ENCODE data around the gene KATNAL1.

The KATNAL1 gene

GRCh38 chr13:30323524-30323923, 16.2 kb upstream of the KATNAL1 start:
- Histone ChIP-seq H3K4me1 (ENCODE audit: control insufficient read depth, insufficient read depth, low read length) (no peaks in the 10 kb centered on the region), H3K36me3 (ENCODE audit: control insufficient read depth, insufficient read depth, low read length) (no peaks in the 10 kb centered on the region), H3K27me3 (ENCODE audit: control insufficient read depth, insufficient read depth, low read length) (no peaks in the 10 kb centered on the region), H3K9ac (ENCODE audit: low read length) (no peak overlapping the region), H3K4me3 (ENCODE audit: low read length) (no peak overlapping the region), H3K27ac (ENCODE audit: low read depth, low read length) (no peak overlapping the region)

GRCh38 chr13:30322428-30322827, 15.1 kb upstream of the KATNAL1 start:
- no peaks in the 10 kb centered on the region for H3K27me3 ChIP-seq (ENCODE audit: control insufficient read depth, insufficient read depth, low read length)
- no peak overlapping the region for H3K9ac ChIP-seq (ENCODE audit: low read length)
- H3K36me3 ChIP-seq (ENCODE audit: control insufficient read depth, insufficient read depth, low read length), result no peaks in the 10 kb centered on the region
- H3K4me3 ChIP-seq (ENCODE audit: low read length), result no peak overlapping the region
- H3K4me1 ChIP-seq (ENCODE audit: control insufficient read depth, insufficient read depth, low read length), result no peaks in the 10 kb centered on the region
- H3K27ac ChIP-seq (ENCODE audit: low read depth, low read length), result no peak overlapping the region

- Histone ChIP-seq H3K27ac (ENCODE audit: low read depth, low read length) (no peak overlapping the region), H3K4me3 (ENCODE audit: low read length) (no peak overlapping the region), H3K27me3 (ENCODE audit: control insufficient read depth, insufficient read depth, low read length) (no peaks in the 10 kb centered on the region), H3K4me1 (ENCODE audit: control insufficient read depth, insufficient read depth, low read length) (no peaks in the 10 kb centered on the region), H3K9ac (ENCODE audit: low read length) (no peak overlapping the region), H3K36me3 (ENCODE audit: control insufficient read depth, insufficient read depth, low read length) (no peaks in the 10 kb centered on the region)
These were observed 13.9 kb upstream of the KATNAL1 start for GRCh38 chr13:30321256-30321655.

GRCh38 chr13:30319655-30320054, 12.3 kb upstream of the KATNAL1 start:
- Histone ChIP-seq H3K4me1 (ENCODE audit: control insufficient read depth, insufficient read depth, low read length) (no peaks in the 10 kb centered on the region), H3K9ac (ENCODE audit: low read length) (no peak overlapping the region), H3K4me3 (ENCODE audit: low read length) (no peak overlapping the region), H3K27me3 (ENCODE audit: control insufficient read depth, insufficient read depth, low read length) (no peaks in the 10 kb centered on the region), H3K27ac (ENCODE audit: low read depth, low read length) (no peak overlapping the region), H3K36me3 (ENCODE audit: control insufficient read depth, insufficient read depth, low read length) (no peaks in the 10 kb centered on the region)

- Histone ChIP-seq H3K27me3 (ENCODE audit: control insufficient read depth, insufficient read depth, low read length) (no peaks in the 10 kb centered on the region), H3K4me1 (ENCODE audit: control insufficient read depth, insufficient read depth, low read length) (no peaks in the 10 kb centered on the region), H3K36me3 (ENCODE audit: control insufficient read depth, insufficient read depth, low read length) (no peaks in the 10 kb centered on the region), H3K9ac (ENCODE audit: low read length) (no peak overlapping the region), H3K27ac (ENCODE audit: low read depth, low read length) (peak overlapping the region; percentile 11), H3K4me3 (ENCODE audit: low read length) (no peak overlapping the region)
These were observed 11.8 kb upstream of the KATNAL1 start for GRCh38 chr13:30319130-30319529.

GRCh38 chr13:30318026-30318425, 10.7 kb upstream of the KATNAL1 start:
- H3K27ac ChIP-seq (ENCODE audit: low read depth, low read length), result no peak overlapping the region
- H3K4me1 ChIP-seq (ENCODE audit: control insufficient read depth, insufficient read depth, low read length), result peaks cover 8% of the 10 kb centered on the region
- no peaks in the 10 kb centered on the region for H3K27me3 ChIP-seq (ENCODE audit: control insufficient read depth, insufficient read depth, low read length)
- no peak overlapping the region for H3K4me3 ChIP-seq (ENCODE audit: low read length)
- no peak overlapping the region for H3K9ac ChIP-seq (ENCODE audit: low read length)
- no peaks in the 10 kb centered on the region for H3K36me3 ChIP-seq (ENCODE audit: control insufficient read depth, insufficient read depth, low read length)

GRCh38 chr13:30314562-30314961, 7.2 kb upstream of the KATNAL1 start:
- H3K27me3 ChIP-seq (ENCODE audit: control insufficient read depth, insufficient read depth, low read length), result no peaks in the 10 kb centered on the region
- H3K36me3 ChIP-seq (ENCODE audit: control insufficient read depth, insufficient read depth, low read length), result no peaks in the 10 kb centered on the region
- H3K4me3 ChIP-seq (ENCODE audit: low read length), result no peak overlapping the region
- no peak overlapping the region for H3K27ac ChIP-seq (ENCODE audit: low read depth, low read length)
- peaks cover 16% of the 10 kb centered on the region for H3K4me1 ChIP-seq (ENCODE audit: control insufficient read depth, insufficient read depth, low read length)
- H3K9ac ChIP-seq (ENCODE audit: low read length), result no peak overlapping the region

- Histone ChIP-seq H3K4me1 (ENCODE audit: control insufficient read depth, insufficient read depth, low read length) (peaks cover 16% of the 10 kb centered on the region), H3K27me3 (ENCODE audit: control insufficient read depth, insufficient read depth, low read length) (no peaks in the 10 kb centered on the region), H3K27ac (ENCODE audit: low read depth, low read length) (no peak overlapping the region), H3K36me3 (ENCODE audit: control insufficient read depth, insufficient read depth, low read length) (no peaks in the 10 kb centered on the region), H3K9ac (ENCODE audit: low read length) (no peak overlapping the region), H3K4me3 (ENCODE audit: low read length) (no peak overlapping the region)
These were observed 6.7 kb upstream of the KATNAL1 start for GRCh38 chr13:30314069-30314468.

GRCh38 chr13:30313311-30313710, 6.0 kb upstream of the KATNAL1 start:
- no peak overlapping the region for H3K4me3 ChIP-seq (ENCODE audit: low read length)
- peaks cover 16% of the 10 kb centered on the region for H3K4me1 ChIP-seq (ENCODE audit: control insufficient read depth, insufficient read depth, low read length)
- no peaks in the 10 kb centered on the region for H3K27me3 ChIP-seq (ENCODE audit: control insufficient read depth, insufficient read depth, low read length)
- peak overlapping the region; percentile 0 for H3K27ac ChIP-seq (ENCODE audit: low read depth, low read length)
- H3K9ac ChIP-seq (ENCODE audit: low read length), result no peak overlapping the region
- H3K36me3 ChIP-seq (ENCODE audit: control insufficient read depth, insufficient read depth, low read length), result no peaks in the 10 kb centered on the region

- Histone ChIP-seq H3K27ac (ENCODE audit: low read depth, low read length) (peak overlapping the region; percentile 0), H3K4me3 (ENCODE audit: low read length) (no peak overlapping the region), H3K27me3 (ENCODE audit: control insufficient read depth, insufficient read depth, low read length) (no peaks in the 10 kb centered on the region), H3K4me1 (ENCODE audit: control insufficient read depth, insufficient read depth, low read length) (peaks cover 17% of the 10 kb centered on the region), H3K36me3 (ENCODE audit: control insufficient read depth, insufficient read depth, low read length) (no peaks in the 10 kb centered on the region), H3K9ac (ENCODE audit: low read length) (no peak overlapping the region)
These were observed 5.6 kb upstream of the KATNAL1 start for GRCh38 chr13:30312904-30313303.

- no peak overlapping the region for H3K9ac ChIP-seq (ENCODE audit: low read length)
- peaks cover 26% of the 10 kb centered on the region for H3K4me1 ChIP-seq (ENCODE audit: control insufficient read depth, insufficient read depth, low read length)
- no peak overlapping the region for H3K4me3 ChIP-seq (ENCODE audit: low read length)
- H3K27me3 ChIP-seq (ENCODE audit: control insufficient read depth, insufficient read depth, low read length), result no peaks in the 10 kb centered on the region
- H3K36me3 ChIP-seq (ENCODE audit: control insufficient read depth, insufficient read depth, low read length), result no peaks in the 10 kb centered on the region
- no peak overlapping the region for H3K27ac ChIP-seq (ENCODE audit: low read depth, low read length)
These were observed 1.2 kb upstream of the KATNAL1 start for GRCh38 chr13:30308548-30308947.

- H3K27ac ChIP-seq (ENCODE audit: low read depth, low read length), result peak overlapping the region; percentile 94
- H3K4me1 ChIP-seq (ENCODE audit: control insufficient read depth, insufficient read depth, low read length), result peaks cover 21% of the 10 kb centered on the region
- peak overlapping the region; percentile 76 for H3K4me3 ChIP-seq (ENCODE audit: low read length)
- H3K9ac ChIP-seq (ENCODE audit: low read length), result no peak overlapping the region
- no peaks in the 10 kb centered on the region for H3K36me3 ChIP-seq (ENCODE audit: control insufficient read depth, insufficient read depth, low read length)
- no peaks in the 10 kb centered on the region for H3K27me3 ChIP-seq (ENCODE audit: control insufficient read depth, insufficient read depth, low read length)
These were observed 580 bp upstream of the KATNAL1 start for GRCh38 chr13:30307971-30308290.

GRCh38 chr13:30306762-30307193, 573 bp downstream of the KATNAL1 start:
- Histone ChIP-seq H3K4me1 (ENCODE audit: control insufficient read depth, insufficient read depth, low read length) (peaks cover 15% of the 10 kb centered on the region), H3K9ac (ENCODE audit: low read length) (peak overlapping the region; percentile 78), H3K36me3 (ENCODE audit: control insufficient read depth, insufficient read depth, low read length) (no peaks in the 10 kb centered on the region), H3K4me3 (ENCODE audit: low read length) (peak overlapping the region; percentile 76), H3K27ac (ENCODE audit: low read depth, low read length) (peak overlapping the region; percentile 94), H3K27me3 (ENCODE audit: control insufficient read depth, insufficient read depth, low read length) (no peaks in the 10 kb centered on the region)

All from rectal smooth muscle tissue (tissue), 1 donor.